HG03378 (cell line): ENCODE results near the gene ETV1.
A peak's percentile ranks its signal among the peaks of the same experiment; 100 is the strongest.

Experiments used
- ATAC-seq: cut with Tn5 transposase; IDR thresholded peaks from one replicate; pipeline ENCODE4 v1.9.1; 2021; ENCODE audit warnings: mild to moderate bottlenecking, moderate library complexity; ENCODE audit not compliant: unreplicated experiment

ETV1 gene

GRCh38 chr7:13989126-13989948, at the start of gene ETV1:
ETV1 (minus strand) TSS chr7:13989666; CDS start chr7:13989052, 614 bp downstream.
- ATAC-seq, result no peak

DNA sequence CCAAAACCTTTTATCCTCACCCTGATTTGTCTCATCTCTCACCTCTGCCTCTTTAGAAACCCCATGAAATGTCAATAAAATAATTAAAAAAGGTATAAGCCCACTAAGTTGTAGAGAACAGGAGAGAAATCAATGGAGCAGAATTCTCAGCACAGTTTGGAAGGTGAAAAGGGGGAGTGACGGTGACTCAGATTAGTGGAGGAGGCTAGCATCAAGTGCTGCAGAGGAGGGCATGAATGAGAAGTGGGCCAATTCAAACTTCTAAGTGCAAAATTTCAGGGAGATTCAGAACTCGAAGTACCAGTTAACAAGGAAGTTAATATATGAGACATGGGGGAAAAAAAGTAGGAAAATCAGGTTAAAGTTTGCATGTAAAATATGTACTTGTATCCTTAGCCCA, 34.9 kb upstream of the ETV1 start:
- ATAC-seq, result no peak

GRCh38 chr7:14023838-14024237, 34.4 kb upstream of the ETV1 start:
- no peak for ATAC-seq

DNA sequence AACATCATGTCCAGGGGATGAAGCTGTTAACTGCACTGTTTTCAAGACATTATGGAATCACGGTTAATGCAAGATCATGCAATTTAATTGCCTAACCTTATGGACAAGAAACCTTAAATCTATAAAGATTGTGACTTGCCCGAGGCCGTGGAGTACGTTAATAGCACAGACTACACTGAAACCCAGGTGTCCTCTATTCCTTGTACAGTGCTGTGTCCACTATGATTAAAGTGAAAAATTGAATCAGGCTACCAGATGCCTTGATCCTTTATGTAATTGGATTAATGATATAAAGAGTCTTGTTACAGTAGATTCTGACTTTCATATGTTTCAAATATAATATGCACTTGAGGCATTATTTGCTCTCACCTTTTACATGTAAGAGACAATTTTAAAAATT, 33.9 kb upstream of the ETV1 start:
- ATAC-seq, result no peak

GRCh38 chr7:14021069-14021468, 31.6 kb upstream of the ETV1 start:
- ATAC-seq, result no peak

DNA sequence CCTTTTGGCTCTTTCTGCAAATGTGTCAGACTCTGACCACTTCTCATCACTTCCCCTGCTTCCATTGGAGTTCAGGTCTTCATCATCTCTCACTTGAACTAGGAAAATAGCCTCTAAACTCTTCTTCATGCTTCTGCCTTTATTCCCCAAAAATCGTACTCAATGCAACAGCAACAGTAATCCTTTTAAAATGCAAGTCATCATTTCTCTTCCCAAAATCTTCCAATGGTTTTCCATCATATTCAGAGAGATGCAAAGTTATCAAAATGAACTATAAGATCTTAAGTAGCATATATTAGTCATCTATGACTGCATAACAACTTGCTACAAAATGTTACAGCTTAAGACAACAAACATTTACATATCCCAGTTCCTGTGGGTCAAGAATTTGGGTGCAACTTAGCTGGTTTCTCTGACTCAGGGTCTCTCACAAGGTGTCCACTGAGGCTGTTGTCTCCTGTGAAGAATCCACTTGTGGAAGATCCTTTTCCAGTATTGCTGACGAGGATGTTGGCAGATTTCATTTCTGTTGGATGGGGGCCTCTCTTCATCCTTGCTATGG, 31.0 kb upstream of the ETV1 start:
- no peak for ATAC-seq

- no peak for ATAC-seq
Observed at GRCh38 chr7:14018751-14019150, 29.3 kb upstream of the ETV1 start.

DNA sequence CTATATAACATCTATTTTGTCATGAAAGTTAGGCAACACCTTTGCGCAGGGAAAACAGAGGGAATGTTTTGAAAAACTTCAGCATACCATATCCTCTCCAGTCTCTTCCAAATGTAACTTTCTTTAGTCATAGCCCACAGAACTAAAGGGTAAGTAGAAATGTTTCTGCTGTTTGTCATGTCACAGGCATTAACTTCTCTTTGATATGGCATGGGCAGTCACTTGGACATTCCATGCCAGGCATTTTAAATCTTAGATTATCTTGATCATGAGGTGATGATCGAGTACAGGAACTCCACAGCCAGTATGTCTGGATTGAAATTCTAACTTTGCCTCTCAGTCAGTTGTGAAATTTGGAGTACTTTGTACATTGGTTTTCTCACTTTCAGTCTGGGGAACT, 27.5 kb upstream of the ETV1 start:
- ATAC-seq, result no peak

DNA sequence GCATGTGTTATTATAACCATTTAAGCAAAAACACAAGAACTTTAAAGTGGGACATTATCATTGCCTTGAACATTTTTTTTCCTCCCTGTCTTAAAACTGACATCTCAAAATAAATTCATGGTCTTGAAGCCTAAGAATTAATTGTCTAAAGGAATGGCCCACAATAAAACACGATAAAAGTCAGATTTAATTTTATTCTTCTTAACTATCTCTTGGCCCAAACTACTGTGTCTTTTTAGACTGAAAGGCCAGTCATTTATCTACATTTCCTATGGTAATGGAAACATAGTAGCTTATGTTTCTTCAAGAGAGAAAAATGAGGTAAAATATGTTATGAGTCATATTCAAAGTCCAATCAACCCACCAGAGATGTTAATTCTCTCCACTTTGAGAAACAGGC, 24.4 kb upstream of the ETV1 start:
- no peak for ATAC-seq

GRCh38 chr7:14009453-14010418, 20.3 kb upstream of the ETV1 start:
- no peak for ATAC-seq

DNA sequence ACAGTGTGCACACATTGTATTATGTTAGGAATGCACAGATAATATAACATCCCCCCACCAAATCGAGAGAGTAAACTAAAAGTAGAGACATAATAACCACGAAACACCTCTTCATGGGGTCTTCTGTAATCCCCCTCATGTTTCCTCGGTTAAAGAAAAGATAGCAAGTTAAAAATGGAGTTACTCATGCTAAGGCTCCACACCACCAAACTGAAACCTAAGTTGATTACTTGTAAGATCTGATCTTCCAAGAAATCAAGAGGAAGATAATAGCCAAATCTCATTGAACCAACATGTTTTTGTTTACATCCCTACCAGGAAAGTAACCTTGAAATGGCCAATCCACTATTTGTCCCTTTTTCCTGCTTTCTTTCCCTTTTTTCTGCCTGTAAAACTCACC, 11.7 kb upstream of the ETV1 start:
- ATAC-seq, result no peak

- ATAC-seq, result no peak
Observed at GRCh38 chr7:14000247-14000646, 10.8 kb upstream of the ETV1 start.

DNA sequence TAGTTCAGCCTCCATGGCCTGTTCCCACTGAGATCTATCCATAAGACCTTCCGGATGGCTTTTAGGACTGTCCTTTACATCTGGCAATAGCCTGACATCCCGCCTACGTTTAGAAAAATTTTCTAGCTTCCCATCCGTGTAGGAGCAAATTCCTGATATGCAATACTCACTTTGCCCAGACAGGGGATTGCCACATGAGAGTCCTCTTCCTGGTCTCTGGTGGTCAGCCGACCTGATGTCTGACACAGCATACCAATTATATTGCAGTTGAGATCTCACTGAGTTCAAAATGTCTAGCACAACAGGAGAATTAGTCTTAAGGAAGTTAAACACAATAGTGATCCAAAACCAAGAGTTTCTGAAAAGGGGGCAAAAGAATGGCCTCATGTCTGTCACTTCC, 9.4 kb upstream of the ETV1 start:
- no peak for ATAC-seq

- ATAC-seq, result no peak
Observed at GRCh38 chr7:13992596-13992964, 3.1 kb upstream of the ETV1 start.

GRCh38 chr7:13991791-13992595, 2.5 kb upstream of the ETV1 start:
- ATAC-seq, result no peak

DNA sequence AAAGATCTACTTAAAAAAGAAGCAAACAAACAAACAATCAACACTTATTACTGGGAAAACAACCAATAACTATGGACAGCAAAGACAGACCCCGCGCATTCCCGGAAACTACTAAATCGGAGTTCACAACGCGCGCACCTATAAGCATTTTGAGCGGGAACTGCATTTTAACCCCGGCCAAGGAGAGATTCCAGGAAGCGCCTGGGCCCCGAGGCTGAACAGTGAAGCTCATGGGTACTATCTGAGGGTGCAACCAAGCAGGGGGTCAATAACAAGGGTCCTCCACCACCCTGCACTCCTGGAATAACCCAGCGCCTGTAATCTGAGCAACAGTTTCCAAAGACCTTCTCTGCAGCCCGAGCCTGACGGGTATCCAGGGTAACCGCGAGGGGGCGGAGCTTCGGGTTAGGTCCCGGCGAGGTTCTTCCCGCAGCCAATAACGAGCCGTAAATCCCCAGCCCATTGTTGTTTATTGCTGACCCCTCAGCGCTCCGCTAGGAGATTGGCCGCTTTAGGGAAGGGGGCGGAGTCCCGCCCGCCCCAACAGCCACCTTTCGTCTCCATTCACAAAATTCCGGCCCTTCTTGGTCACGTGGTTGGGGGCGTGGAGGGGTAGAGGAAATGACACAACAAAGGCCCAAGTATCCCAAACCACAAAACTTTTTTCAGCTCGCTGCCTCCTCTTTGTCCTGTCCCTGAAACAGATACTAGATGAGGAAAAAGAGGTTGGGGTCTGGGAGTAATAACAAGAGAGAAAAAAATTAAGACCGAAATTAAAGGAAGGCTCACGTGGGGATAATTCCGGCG, 1.7 kb upstream of the ETV1 start:
- peak; percentile 61 for ATAC-seq

- peak; percentile 63 for ATAC-seq
Observed at GRCh38 chr7:13990319-13990983, 985 bp upstream of the ETV1 start.

- ATAC-seq, result no peak
Observed at GRCh38 chr7:13989949-13990305, 461 bp upstream of the ETV1 start.

- no peak for ATAC-seq
Observed at GRCh38 chr7:13988731-13989125, 738 bp downstream of the ETV1 start.

DNA sequence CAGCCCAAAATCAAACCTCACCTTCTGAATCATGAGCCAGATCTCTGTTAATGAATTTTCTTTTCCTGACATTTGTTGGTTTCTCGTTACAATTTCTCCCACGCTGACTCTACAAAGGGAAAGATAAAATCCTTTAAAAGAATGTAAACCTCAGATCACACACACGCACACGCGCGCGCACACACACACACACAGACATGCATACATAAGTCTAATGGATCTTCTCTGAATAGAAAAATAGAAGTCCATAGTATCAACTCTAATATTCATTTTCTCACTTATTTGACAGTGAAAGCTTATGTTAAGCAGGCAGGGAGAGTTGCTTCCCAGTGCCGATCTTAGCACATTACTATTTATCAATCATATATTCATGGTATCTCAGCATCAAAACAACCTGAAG, 1.4 kb downstream of the ETV1 start:
- no peak for ATAC-seq
